OCI-LY7 (cell line): Measurements from ENCODE around the gene C16orf95.

Source experiments
- EZH2phosphoT487 ChIP-seq: fragments of 200-600 bp; sonication (generic); IDR thresholded peaks from 2 replicates; pipeline ENCODE4 v1.6.1; 2018; ENCODE audit warnings: low read depth, borderline replicate concordance, mild to moderate bottlenecking, mixed run types, antibody characterized with exemption, low read length, moderate library complexity, mixed read lengths
- TF ChIP-seq, protein P1 (sequence below): fragments of 200-600 bp; sonication (generic); conservative IDR thresholded peaks from 2 replicates; pipeline ENCODE4 v1.5.1; 2014; ENCODE audit warnings: mild to moderate bottlenecking, antibody characterized with exemption, low read length, moderate library complexity, mixed read lengths

DNA sequence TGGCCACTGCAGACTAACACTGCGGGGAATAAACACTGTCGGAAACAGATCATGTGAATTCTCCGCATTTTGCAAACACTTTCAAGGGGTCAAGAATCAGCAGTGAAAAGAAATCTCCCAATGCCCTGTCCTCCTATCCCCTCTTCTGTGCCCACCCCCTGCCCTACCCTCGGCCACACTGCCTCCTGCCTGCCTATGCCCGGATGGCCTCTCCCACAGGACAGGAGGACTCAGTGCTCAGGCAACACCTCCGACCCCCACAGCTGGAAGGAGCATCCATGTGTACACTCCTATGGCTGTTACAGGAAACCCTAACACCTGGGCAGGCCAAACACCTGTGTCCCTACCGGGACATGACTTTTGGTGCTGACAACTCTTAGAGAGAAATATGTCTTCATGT lies 41.9 kb upstream of the C16orf95 start:
- TF ChIP-seq, protein P1, sequence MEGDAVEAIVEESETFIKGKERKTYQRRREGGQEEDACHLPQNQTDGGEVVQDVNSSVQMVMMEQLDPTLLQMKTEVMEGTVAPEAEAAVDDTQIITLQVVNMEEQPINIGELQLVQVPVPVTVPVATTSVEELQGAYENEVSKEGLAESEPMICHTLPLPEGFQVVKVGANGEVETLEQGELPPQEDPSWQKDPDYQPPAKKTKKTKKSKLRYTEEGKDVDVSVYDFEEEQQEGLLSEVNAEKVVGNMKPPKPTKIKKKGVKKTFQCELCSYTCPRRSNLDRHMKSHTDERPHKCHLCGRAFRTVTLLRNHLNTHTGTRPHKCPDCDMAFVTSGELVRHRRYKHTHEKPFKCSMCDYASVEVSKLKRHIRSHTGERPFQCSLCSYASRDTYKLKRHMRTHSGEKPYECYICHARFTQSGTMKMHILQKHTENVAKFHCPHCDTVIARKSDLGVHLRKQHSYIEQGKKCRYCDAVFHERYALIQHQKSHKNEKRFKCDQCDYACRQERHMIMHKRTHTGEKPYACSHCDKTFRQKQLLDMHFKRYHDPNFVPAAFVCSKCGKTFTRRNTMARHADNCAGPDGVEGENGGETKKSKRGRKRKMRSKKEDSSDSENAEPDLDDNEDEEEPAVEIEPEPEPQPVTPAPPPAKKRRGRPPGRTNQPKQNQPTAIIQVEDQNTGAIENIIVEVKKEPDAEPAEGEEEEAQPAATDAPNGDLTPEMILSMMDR, result no peak
- TF ChIP-seq EZH2phosphoT487, result no peak
